ENCODE results near the gene SFI1. TPM values are rescaled to one million over a fixed set of nuclear protein-coding genes. Genes with fewer than 3 reads are reported as not detected.
"Not testable (repeated sequence)": the region's sequence is repeated elsewhere in the genome, so short reads cannot be mapped to it uniquely, and the experiment has no call there.

Gene SFI1
- total RNA-seq, 2 experiments from 2014 or later = 227 to 240 TPM

DNA sequence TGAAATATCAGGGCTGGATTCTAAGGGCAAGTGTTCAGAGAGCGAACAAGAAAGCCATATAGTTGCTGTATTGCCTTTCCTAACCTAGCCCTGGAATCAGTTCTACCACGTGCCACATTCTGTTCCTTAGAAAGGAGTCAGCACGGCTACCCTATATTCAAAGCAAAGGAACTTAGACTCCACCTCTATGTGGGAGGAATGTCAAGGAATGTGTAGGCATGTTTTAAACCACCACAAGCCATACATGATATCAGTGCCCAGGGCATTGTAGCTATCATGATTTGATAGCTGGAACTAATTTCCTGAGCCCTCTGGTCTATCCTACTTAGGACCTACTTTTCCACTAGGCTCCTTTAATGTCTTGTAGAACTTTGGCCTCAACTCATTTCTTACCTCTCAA is 4.2 kb upstream of the SFI1 start:
- no peak for DNase-seq
- no peaks in the 10 kb centered on the region for H3K27me3 Mint-ChIP-seq
- intact Hi-C loops (cut with micrococcal nuclease) = no loop called here
- H3K9me3 Mint-ChIP-seq = no peaks in the 10 kb centered on the region
- ChIA-PET CTCF (interaction anchor here (1.1 to 1.7 kb wide), 5 partner anchors 51 to 173 kb away, joined by 3 to 7 read pairs (median 3); no protein-coding TSS in a partner anchor), POLR2A (interaction anchor here (4.5 kb wide), 1 partner anchor 46 kb away, joined by 31 read pairs; no protein-coding TSS in a partner anchor)
- H3K27ac Mint-ChIP-seq = peak overlapping the region; percentile 74
- peaks cover 48% of the 10 kb centered on the region for H3K4me1 Mint-ChIP-seq (ENCODE audit: low read depth)
- H3K4me3 Mint-ChIP-seq = no peak overlapping the region
- peaks cover 25% of the 10 kb centered on the region for H3K36me3 Mint-ChIP-seq

DNA sequence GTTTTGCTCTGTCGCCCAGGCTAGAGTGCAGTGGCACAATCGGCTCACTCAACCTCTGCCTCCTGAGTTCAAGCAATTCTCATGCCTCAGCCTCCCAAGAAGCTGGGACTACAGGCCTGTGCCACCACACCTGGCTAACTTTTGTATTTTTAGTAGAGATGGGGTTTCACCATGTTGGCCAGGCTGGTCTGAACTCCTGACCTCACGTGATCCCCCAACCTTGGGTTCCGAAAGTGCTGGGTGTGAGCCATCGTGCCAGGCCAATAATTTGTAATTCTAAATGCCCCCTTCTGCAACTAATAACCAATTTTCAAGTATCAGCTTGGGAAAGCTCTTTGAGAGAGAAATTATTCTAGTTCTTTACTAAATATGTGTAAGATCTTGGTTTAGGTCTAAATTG is 3.0 kb upstream of the SFI1 start:
- H3K27ac Mint-ChIP-seq = peak overlapping the region; percentile 76
- H3K9me3 Mint-ChIP-seq; DNase-seq; H3K27me3 Mint-ChIP-seq; POLR2A ChIA-PET; intact Hi-C loops (cut with micrococcal nuclease): not testable (repeated sequence)
- H3K4me1 Mint-ChIP-seq (ENCODE audit: low read depth) = peaks cover 50% of the 10 kb centered on the region
- peaks cover 27% of the 10 kb centered on the region for H3K36me3 Mint-ChIP-seq
- CTCF ChIA-PET = interaction anchor here (1.7 kb wide), 1 partner anchor 137 kb away, joined by 7 read pairs; no protein-coding TSS in a partner anchor
- peak overlapping the region; percentile 7 for H3K4me3 Mint-ChIP-seq

DNA sequence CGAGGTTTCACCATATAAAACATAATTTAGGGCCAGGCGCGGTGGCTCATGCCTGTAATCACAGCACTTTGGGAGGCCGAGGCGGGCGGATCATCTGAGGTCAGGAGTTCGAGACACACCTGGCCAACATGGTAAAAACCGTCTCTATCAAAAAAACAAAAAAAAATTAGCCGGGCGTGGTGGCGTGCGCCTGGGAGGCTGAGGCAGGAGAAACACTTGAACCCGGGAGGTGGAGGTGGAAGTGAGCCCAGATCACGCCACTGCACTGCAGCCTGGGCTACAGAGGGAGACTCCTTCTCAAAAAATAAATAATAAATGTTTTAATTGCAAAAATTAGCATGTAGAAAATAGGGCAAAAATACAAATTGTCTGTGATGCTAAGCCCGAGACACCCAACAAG is 993 bp upstream of the SFI1 start:
- Mint-ChIP-seq H3K4me1 (ENCODE audit: low read depth) (peaks cover 57% of the 10 kb centered on the region), H3K27ac (peak overlapping the region; percentile 94), H3K27me3 (no peaks in the 10 kb centered on the region), H3K4me3 (peak overlapping the region; percentile 92), H3K9me3 (peaks cover 2% of the 10 kb centered on the region), H3K36me3 (peaks cover 32% of the 10 kb centered on the region)
- CTCF ChIA-PET = no interaction called here
- intact Hi-C loops (cut with micrococcal nuclease) = loop anchor here (2.0 kb wide), 1 partner anchor 205 kb away; no protein-coding TSS in a partner anchor
- POLR2A ChIA-PET = interaction anchor here (0.7 to 1.1 kb wide), 2 partner anchors 42 to 135 kb away, joined by 3 to 4 read pairs; no protein-coding TSS in a partner anchor
- no peak for DNase-seq

DNA sequence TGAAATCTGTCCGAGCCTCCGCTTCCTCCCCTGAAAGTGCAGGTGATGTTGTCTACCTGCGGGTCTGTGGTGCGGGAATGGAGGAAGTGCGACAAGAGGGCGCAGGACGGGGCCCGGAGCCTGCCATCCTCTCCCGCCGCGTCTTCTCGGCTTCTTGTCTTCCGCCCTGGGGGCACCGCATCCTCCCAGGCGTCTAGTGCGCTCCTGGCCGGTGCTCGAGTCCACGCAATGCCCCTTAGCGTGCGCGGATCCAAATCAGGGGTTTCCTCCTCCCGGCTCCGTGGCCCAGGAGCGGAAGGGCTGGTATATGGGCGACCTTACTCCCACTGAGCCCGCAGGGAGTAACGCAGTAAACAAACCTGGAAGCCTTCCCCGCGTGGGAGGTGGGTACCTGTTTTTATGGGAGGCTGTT is 405 bp downstream of the SFI1 start:
- Mint-ChIP-seq H3K36me3 (peaks cover 33% of the 10 kb centered on the region), H3K9me3 (peaks cover 2% of the 10 kb centered on the region), H3K27ac (peak overlapping the region; percentile 94), H3K4me1 (ENCODE audit: low read depth) (peaks cover 50% of the 10 kb centered on the region), H3K27me3 (no peaks in the 10 kb centered on the region), H3K4me3 (peak overlapping the region; percentile 92)
- POLR2A ChIA-PET = interaction anchor here (1.1 kb wide), 1 partner anchor 41 kb away, joined by 4 read pairs; no protein-coding TSS in a partner anchor
- intact Hi-C loops (cut with micrococcal nuclease) = loop anchor here (1.0 to 2.0 kb wide), 7 partner anchors 7 to 166 kb away; partner anchors contain the start of genes EIF4ENIF1 and PISD
- DNase-seq = peak; percentile 55
- CTCF ChIA-PET = no interaction called here

DNA sequence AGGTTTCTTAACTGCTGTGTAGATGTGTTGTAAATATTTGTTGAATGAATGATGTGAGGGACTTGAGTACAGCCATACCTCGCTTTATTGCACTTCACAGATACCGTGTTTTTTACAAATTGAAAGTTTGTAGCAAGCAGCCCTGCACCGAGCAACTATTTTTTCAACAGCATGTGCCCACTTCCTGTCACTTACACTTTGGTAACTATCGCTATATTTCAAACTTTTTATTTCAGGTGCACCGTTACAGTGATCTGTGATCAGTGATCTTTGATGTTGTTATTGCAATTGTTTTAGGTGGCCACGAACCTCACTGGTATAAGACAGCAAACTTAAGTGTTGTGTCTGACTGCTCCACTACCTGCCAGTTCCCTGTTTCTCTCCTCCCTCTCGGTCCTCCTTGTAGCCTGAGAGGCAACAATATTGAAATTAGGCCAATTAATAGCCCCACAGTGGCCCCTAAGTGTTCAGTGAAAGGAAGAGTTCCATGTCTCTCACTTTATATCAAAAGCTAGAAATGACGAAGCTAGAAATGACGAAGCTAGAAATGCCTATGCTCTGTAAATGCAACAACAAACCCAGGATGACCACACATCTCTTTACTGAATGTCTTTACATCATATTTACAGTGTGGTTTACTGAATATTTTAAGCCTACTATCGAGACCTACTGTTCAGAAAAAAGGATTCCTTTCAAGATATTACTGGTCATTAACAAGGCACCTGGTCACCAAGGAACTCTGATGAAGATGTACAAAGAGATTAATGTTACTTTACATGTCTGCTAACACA is 1.0 kb downstream of the SFI1 start:
- peak; percentile 17 for DNase-seq
- H3K27ac Mint-ChIP-seq = peak overlapping the region; percentile 94
- H3K4me1 Mint-ChIP-seq (ENCODE audit: low read depth) = peaks cover 49% of the 10 kb centered on the region
- intact Hi-C loops (cut with micrococcal nuclease) = loop anchor here (1.0 to 2.0 kb wide), 5 partner anchors 8 to 133 kb away; partner anchors contain the start of gene EIF4ENIF1
- CTCF ChIA-PET = interaction anchor here (1.0 kb wide), 1 partner anchor 21 kb away, joined by 3 read pairs; no protein-coding TSS in a partner anchor
- H3K36me3 Mint-ChIP-seq = peaks cover 35% of the 10 kb centered on the region
- no peaks in the 10 kb centered on the region for H3K27me3 Mint-ChIP-seq
- POLR2A ChIA-PET = interaction anchor here (0.8 to 1.0 kb wide), 2 partner anchors 28 to 29 kb away, joined by 3 to 4 read pairs; no protein-coding TSS in a partner anchor
- peaks cover 2% of the 10 kb centered on the region for H3K9me3 Mint-ChIP-seq
- peak overlapping the region; percentile 92 for H3K4me3 Mint-ChIP-seq

DNA sequence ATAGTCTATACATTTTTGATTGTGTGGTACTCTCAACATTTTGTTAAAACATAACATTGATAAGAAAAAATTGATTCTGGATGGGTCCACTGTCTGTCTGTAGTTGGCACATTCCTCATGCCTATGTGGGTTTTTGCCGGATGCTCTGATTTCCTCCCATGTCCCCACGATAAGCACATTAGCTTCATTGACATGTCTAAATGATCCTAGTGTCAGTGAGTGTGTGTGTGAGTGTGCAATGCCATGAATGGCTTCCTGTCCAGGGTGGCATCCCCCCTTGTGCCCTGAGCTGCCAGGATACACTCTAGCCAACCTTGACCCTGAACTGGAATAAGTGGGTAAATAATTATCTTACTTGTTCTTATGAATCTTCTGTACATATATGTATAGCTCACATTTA is 5.4 kb downstream of the SFI1 start:
- CTCF ChIA-PET = no interaction called here
- DNase-seq = no peak
- intact Hi-C loops (cut with micrococcal nuclease) = no loop called here
- H3K9me3 Mint-ChIP-seq = peaks cover 5% of the 10 kb centered on the region
- H3K27ac Mint-ChIP-seq = no peak overlapping the region
- H3K4me3 Mint-ChIP-seq = no peak overlapping the region
- H3K4me1 Mint-ChIP-seq (ENCODE audit: low read depth) = peaks cover 66% of the 10 kb centered on the region
- peaks cover 55% of the 10 kb centered on the region for H3K36me3 Mint-ChIP-seq
- H3K27me3 Mint-ChIP-seq = no peaks in the 10 kb centered on the region
- POLR2A ChIA-PET = no interaction called here

DNA sequence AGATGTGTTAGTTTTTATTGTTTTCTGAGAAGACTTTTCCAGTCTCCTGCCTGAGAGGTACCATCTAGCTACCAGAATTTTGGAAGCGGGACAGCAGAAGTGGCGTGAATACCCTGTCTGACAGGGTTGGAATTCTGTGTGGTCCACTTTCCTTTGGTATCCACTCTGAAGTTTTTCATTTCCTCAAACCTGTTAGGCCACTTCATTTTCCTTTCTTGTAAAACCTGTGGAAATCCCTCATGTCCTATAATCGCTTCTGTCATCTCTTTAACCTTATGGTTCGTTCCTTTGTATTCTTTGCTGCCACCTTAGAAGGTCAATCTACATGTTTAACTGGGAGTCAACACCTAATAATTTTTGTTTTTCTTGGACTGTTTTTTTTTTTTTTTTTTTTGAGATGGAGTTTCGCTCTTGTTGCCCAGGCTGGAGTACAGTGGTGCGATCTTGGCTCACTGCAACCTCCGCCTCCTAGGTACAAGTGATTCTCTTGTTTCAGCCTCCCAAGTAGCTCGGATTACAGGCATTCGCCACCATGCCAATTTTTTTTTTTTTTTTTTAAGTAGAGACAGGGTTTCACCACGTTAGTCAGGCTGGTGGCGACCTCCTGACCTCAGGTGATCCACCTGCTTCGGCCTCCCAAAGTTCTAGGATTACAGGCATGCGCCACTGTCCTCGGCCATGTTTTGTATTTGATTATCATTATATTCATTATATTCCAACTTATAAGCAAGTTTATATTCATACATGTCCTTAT is 7.1 kb downstream of the SFI1 start:
- no peak for DNase-seq
- intact Hi-C loops (cut with micrococcal nuclease) = no loop called here
- H3K9me3 Mint-ChIP-seq = peaks cover 11% of the 10 kb centered on the region
- ChIA-PET POLR2A (interaction anchor here (1.2 kb wide), 1 partner anchor 21 kb away, joined by 4 read pairs; no protein-coding TSS in a partner anchor), CTCF (no interaction called here)
- peak overlapping the region; percentile 15 for H3K27ac Mint-ChIP-seq
- H3K36me3 Mint-ChIP-seq = peaks cover 55% of the 10 kb centered on the region
- no peak overlapping the region for H3K4me3 Mint-ChIP-seq
- H3K27me3 Mint-ChIP-seq = no peaks in the 10 kb centered on the region
- peaks cover 69% of the 10 kb centered on the region for H3K4me1 Mint-ChIP-seq (ENCODE audit: low read depth)

DNA sequence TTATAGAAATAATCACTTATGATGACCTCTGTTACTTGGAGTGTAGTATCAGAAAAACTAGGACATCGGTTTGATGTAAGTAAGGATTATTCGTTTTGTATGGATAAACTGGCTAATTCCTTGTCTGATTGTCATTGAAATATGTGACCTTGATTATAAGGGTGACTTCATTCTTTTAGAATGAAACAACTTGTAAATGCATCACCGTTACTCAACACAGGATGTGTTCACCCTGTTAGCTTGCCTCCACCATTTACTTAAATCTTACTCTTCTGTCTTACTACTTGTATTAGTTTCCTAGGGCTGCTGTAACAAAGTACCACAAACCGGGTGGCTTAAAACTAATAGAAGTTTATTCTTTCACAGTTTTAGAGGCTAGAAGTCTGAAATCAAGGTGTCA is 7.9 kb downstream of the SFI1 start:
- Mint-ChIP-seq H3K27me3 (no peaks in the 10 kb centered on the region), H3K36me3 (peaks cover 56% of the 10 kb centered on the region), H3K9me3 (peaks cover 11% of the 10 kb centered on the region), H3K4me1 (ENCODE audit: low read depth) (peaks cover 69% of the 10 kb centered on the region), H3K4me3 (no peak overlapping the region), H3K27ac (peak overlapping the region; percentile 67)
- DNase-seq = no peak
- CTCF ChIA-PET = no interaction called here
- intact Hi-C loops (cut with micrococcal nuclease) = no loop called here
- POLR2A ChIA-PET = no interaction called here

DNA sequence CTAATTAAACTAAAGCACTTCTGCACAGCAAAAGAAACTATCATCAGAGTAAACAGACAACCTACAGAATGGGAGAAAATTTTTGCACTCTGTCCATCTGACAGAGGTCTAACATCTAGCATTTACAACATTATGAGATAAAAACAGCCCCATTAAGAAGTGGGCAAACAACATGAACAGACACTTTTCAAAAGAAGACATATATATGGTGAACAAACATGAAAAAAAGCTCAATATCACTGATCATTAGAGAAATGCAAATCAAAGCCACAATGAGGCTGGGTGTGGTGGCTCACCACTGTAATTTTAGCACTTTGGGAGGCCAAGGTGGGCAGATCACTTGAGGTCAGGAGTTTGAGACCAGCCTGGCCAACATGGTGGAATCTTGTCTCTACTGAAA is 11.2 kb downstream of the SFI1 start:
- CTCF ChIA-PET = interaction anchor here (1.8 kb wide), 1 partner anchor 56 kb away, joined by 4 read pairs; no protein-coding TSS in a partner anchor

DNA sequence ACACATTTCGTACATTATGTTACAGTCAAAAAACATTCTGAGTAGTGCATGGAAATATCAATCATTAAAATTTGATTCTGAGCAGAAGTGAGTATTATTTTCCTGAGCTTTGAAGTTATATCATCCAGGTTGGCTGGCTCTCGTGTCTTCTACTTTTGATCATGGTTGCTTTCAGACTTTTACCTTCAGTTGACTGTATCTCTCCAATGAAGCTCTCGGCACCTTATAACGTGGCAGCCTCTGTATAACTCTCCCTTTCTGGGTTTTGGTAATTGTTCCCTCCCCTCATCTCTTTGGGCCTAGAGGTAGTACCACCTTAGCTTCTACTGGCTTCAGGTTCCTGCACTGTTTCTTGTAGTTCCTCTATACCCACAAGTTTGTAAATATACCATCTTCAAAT is 12.2 kb downstream of the SFI1 start:
- DNase-seq = no peak
- Mint-ChIP-seq H3K27ac (peak overlapping the region; percentile 42), H3K4me1 (ENCODE audit: low read depth) (peaks cover 58% of the 10 kb centered on the region), H3K9me3 (peaks cover 11% of the 10 kb centered on the region), H3K27me3 (no peaks in the 10 kb centered on the region), H3K4me3 (no peak overlapping the region), H3K36me3 (peaks cover 56% of the 10 kb centered on the region)
- intact Hi-C loops (cut with micrococcal nuclease) = no loop called here
- POLR2A ChIA-PET = interaction anchor here (1.1 kb wide), 1 partner anchor 13 kb away, joined by 3 read pairs; no protein-coding TSS in a partner anchor
- CTCF ChIA-PET = interaction anchor here (1.8 kb wide), 1 partner anchor 57 kb away, joined by 4 read pairs; no protein-coding TSS in a partner anchor

More for the DNA sequence above, 11.2 kb downstream of the SFI1 start:
- POLR2A ChIA-PET = interaction anchor here (1.0 kb wide), 1 partner anchor 11 kb away, joined by 3 read pairs; no protein-coding TSS in a partner anchor
- intact Hi-C loops (cut with micrococcal nuclease); H3K4me3 Mint-ChIP-seq; H3K27me3 Mint-ChIP-seq; DNase-seq: not testable (repeated sequence)
- peaks cover 54% of the 10 kb centered on the region for H3K36me3 Mint-ChIP-seq
- H3K27ac Mint-ChIP-seq = peak overlapping the region; percentile 33
- peaks cover 64% of the 10 kb centered on the region for H3K4me1 Mint-ChIP-seq (ENCODE audit: low read depth)
- H3K9me3 Mint-ChIP-seq = peaks cover 11% of the 10 kb centered on the region

DNA sequence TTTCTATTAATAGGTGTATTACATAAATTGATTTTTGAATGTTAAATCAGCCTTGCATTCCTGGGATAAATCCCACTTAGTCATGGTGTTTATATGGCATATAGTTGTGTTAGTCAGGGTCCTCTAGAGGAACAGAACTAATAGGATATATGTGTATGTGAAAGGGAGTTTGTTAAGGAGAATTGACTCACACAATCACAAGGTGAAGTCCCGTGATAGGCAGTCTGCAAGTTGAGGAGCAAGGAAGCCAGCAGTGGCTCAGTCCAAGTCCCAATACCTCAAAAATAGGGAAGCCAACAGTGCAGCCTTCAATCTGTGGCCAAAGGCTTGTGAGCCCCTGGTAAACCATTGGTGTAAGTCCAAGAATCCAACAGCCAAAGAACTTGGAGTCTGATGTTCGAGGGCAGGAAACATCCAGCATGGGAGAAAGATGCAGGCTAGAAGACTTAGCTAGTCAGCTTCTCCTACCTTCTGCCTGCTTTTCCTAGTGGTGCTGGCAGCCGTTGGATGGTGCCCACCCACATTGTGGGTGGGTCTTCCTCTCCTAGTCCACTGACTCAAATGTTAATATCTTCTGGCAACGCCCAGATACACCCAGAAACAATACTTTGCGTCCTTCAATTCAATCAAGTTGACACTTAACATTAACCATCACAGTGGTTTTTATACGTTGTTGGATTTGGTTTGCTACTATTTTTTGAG is 12.9 kb downstream of the SFI1 start:
- CTCF ChIA-PET = interaction anchor here (1.8 kb wide), 1 partner anchor 58 kb away, joined by 4 read pairs; no protein-coding TSS in a partner anchor
- no peak overlapping the region for H3K4me3 Mint-ChIP-seq
- no peak for DNase-seq
- peaks cover 11% of the 10 kb centered on the region for H3K9me3 Mint-ChIP-seq
- peaks cover 53% of the 10 kb centered on the region for H3K4me1 Mint-ChIP-seq (ENCODE audit: low read depth)
- H3K27ac Mint-ChIP-seq = peak overlapping the region; percentile 42
- POLR2A ChIA-PET = interaction anchor here (1.1 kb wide), 1 partner anchor 12 kb away, joined by 3 read pairs; no protein-coding TSS in a partner anchor
- no peaks in the 10 kb centered on the region for H3K27me3 Mint-ChIP-seq
- H3K36me3 Mint-ChIP-seq = peaks cover 53% of the 10 kb centered on the region
- intact Hi-C loops (cut with micrococcal nuclease) = no loop called here

All from activated CD4-positive, alpha-beta memory T cell treated with anti-CD3 and anti-CD28 coated beads for 36 hours (primary cell).